T-helper 1 cell (primary cell): ENCODE results near the gene CYP26C1.
"Not testable (repeated sequence)": the region's sequence is repeated elsewhere in the genome, so short reads cannot be mapped to it uniquely, and the experiment has no call there.

Experiments used
- DNase-seq, 5 donors: peaks; one replicate each; pipeline ENCODE4 v3.0.0-alpha.2; 2012 to 2020

Gene CYP26C1

DNA sequence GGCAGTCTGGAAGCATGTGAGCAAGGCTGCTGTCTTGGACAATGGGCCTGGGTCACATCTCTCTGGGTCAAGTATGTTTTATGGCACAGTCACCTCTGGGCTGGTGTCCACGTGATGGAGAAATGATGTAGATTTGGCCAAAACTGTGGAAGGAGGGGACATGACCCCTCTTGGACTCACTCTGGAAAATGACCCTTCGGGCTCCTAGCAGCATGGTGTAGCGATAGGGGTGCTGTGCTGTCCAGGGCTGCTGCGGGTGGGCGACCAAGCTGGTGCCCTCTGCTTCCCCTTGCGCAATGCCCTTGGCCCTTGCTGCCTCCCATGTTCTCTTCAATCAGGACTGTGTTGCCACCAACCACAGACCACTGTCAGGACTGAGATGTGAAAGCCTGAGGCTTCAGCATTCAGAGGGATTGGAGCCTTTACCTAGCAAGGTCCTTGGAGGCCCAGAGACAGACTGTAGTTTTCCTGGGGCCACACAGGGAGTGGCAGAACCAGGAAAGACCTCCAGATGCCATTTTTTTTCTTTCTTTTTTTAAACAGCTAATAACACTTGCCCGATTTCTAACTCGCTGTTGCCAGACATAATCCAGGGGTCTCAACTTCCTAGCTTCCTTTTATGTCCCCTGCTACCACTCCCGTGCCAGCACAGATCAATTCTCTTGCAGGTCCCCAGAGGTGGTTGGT, 19.2 kb downstream of the CYP26C1 start:
- DNase-seq: no peak

DNA sequence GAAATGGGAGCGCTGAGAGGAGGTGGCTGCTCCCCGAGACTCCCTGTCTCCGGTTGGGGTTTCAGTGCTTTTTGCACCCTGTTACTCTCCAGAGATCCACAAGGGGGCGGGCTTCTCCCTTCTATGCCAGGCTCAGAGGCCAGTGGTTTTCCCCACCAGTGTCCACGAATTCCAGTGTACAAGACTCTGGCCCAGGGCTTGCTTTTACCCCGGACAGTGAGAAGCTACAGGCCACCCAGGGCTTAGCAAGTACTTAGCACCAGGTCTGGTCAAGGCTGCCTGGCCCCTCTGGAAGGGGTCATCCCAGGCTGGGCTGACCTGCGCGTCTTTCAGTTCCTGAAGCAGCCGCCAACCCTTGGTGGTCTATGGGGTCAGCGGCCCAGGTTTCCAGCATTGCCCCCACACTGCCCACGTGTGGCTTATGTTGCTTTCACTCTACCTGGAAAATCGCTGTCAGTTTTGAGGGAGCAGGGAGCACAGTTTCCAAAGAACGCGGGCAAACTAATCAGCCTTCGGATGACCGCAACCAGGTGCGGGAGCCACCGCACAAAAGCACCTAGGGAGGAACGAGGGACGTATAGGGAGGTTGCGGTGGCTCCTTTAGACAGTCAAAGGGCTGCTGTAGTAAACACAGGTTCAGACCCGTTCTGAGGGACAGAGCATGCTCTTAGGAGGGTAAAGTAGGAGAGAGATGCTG, 19.9 kb downstream of the CYP26C1 start:
- peak in 3 of 5 donors; percentile 29 to 49 (median 31) for DNase-seq

GRCh38 chr10:93081318-93081717, 20.7 kb downstream of the CYP26C1 start:
- no peak for DNase-seq

DNA sequence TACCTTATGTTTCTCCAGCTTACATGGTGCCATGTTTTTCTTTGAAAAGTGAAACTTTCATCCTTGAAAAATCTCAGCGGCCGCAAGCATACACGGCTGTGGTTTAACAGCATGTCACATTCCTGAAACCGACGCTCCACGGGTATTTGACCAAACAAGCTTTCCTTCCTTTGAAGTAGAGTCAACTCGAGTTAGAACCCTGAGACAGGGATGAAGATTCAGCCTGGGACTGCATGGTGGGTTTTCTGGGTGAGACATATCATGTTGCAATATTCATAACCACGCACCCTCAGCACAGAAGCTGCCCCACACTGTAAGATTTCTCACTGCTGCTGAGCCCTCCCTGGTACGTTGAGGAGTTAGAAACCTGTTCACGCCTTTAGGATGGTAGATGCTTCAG, 21.2 kb downstream of the CYP26C1 start:
- no peak for DNase-seq

DNA sequence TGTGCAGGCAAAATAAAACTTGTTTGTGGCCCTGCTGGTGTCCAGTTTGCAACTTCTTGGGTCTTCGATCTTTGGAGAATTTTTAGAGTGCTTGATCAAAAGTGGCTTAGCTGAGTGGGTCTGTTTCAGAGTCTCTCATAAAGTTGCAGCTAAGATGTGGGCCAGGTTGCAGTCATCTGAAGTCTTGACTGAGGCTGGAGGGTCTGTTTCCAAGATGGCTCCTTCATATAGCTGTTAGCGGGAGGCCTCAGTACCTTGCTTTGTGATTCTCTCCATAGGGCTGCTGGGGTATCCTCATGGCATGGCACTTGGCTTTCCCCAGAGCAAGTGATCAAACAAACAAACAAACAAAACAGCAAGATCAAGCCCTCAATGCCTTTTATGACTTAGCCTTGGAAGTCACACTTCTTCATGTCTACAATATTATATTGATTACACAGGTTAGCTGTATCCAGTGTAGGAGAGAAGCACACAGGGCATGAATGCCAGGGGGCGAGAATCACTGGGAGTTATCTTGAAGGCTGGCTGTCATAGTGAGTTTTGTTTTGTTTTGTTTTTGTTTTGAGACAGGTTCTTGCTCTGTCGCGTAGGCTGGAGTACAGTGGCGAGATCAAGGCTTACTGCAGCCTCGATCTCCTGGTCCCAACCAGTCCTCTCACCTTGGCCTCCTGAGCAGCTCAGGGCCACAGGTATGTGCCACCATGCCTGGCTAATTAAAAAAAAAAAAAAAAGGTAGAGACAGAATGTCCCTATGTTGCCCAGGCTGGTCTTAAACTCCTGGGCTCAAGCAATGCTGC, 23.3 kb downstream of the CYP26C1 start:
- no peak for DNase-seq

DNA sequence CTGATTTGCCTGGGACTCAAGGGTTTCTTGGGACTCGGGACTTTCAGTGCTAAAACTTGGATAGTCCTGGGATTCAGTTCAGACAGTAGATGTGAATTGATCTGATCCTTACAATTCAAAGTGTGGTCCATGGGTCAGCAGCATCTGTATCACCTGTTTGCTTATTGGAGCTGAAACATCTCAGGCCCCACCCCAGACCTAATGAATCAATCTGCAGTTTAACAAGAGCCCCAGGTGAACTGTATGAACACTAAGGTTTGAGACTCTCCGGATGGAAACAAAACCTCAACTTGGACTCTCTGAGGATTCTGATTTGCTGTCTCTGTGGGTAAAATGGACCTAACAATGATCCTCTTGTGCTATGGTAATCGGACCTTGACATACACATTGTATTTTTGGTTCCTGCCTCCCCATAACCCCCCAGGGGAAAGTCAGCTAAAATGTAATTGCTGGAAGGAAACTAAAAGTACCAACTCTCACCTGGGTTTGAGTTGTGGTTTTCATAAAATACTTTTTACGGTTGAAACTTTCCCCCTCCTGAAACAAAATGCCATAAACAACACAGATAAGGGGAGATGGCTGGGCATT, 24.8 kb downstream of the CYP26C1 start:
- DNase-seq: no peak

GRCh38 chr10:93086289-93086688, 25.7 kb downstream of the CYP26C1 start:
- no peak for DNase-seq

DNA sequence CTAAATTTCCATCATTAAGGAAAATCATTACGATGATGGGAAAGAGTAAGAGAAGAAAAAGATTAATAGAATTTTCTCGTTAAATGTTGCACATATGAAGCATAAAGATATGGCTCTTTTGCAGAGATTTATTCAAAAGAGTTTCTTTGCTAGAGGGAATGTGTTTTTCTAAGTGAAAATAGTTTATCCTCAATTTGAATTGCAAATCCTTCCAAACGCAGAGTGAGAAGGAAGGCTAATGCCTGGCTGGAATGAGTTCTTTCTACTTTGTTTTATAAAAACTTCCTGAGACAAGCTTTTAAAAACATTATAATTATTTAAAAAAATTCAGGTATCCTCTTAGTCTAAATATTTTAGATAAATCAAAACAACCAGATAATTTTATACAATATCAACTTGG, 27.2 kb downstream of the CYP26C1 start:
- no peak for DNase-seq

- DNase-seq: no peak
These were observed 27.9 kb downstream of the CYP26C1 start for GRCh38 chr10:93088466-93088865.

- no peak for DNase-seq
These were observed 30.0 kb downstream of the CYP26C1 start for GRCh38 chr10:93090619-93091018.

DNA sequence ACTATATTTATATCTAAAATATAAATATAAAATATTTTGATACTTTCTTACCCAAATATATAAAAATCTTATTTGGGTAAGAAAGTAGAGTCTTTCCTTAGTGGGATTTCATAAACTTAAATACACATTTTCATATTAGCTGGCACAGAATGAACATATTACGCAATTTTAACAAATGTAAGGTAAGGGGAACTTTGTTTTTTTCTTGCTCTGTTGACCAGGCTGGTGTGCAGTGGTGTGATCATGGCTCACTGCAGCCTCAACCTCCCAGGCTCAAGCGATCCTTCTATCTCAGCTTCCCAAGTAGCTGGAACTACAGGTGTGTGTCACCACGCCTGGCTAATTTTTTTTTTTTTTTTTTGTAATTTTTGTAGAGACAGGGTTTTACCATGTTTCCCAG, 31.4 kb downstream of the CYP26C1 start:
- DNase-seq: no peak

- no peak for DNase-seq
These were observed 34.6 kb downstream of the CYP26C1 start for GRCh38 chr10:93095225-93095624.

DNA sequence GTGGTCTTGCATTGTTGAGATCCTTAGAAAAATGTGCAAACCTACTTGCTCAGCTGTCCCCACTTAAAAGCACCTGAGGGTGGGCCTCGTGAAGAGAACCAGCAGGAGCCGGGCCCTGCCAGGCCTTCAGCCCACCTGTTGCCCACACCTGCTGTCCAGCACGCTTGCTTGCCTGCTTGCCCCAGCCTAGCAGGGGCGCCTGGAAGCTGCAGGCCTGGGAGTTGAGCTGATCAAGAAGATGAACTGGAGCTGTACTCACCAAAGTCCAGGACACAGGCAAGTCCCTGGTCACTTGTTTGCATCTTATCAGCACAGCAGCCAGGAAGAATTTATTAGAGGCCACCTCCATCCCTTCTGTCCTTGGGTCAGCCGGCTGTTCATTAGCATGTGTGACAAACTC, 36.3 kb downstream of the CYP26C1 start:
- DNase-seq: no peak

GRCh38 chr10:93097386-93097785, 36.8 kb downstream of the CYP26C1 start:
- no peak for DNase-seq

DNA sequence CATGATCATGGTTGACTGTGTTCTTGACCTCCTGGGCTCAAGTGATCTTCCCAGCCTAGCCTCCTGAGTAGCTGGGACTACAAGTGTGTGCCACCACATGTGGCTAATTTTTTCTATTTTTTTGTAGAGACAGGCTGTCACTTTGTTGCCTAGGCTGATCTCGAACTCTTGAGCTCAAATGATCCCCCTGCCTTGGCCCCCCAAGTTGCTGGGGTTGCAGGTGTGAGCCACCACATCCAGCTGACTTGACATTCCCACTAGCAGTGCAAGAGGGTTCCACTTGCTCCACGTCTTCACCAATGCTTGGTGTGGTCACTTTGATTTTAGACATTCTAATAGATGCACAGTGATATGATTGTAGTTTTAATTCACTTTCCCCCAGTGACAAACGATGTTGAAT, 38.2 kb downstream of the CYP26C1 start:
- no peak for DNase-seq

DNA sequence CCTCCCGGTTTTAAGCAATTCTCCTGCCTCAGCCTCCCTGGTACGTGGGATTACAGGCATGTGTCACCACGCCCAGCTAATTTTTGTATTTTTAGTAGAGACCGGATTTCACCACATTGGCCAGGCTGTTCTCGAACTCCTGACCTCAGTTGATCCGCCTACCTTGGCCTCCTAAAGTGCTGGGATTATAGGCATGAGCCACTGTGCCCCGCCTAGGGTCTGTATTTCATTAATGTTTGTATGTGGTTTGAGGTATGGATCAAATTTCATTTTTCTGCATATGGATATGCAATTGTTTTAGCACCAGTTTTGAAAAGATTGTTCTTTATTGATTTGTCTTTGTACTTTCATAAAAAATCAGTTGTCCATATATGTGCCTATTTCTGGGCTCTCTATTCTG, 39.1 kb downstream of the CYP26C1 start:
- DNase-seq: no peak

- not testable (repeated sequence) for DNase-seq
These were observed 40.5 kb downstream of the CYP26C1 start for GRCh38 chr10:93101148-93101547.

DNA sequence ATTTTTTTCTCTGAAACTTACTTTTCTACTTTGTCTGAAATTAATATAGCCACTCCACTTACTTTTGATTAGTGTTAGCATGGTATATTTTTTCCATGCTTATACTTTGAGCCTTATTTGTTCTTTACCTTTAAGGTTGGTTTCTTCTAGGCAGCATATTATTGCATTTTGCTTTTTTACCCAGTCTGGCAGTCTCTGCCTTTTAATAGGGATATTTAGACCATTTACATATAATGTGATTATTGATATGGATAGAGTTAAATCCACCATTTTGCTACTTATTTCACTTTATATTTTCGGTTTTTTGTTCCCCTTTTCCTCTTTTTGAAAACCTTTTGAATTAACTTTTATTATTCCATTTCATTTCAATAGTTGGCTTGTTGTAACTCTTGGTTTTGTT, 43.4 kb downstream of the CYP26C1 start:
- DNase-seq: no peak

DNA sequence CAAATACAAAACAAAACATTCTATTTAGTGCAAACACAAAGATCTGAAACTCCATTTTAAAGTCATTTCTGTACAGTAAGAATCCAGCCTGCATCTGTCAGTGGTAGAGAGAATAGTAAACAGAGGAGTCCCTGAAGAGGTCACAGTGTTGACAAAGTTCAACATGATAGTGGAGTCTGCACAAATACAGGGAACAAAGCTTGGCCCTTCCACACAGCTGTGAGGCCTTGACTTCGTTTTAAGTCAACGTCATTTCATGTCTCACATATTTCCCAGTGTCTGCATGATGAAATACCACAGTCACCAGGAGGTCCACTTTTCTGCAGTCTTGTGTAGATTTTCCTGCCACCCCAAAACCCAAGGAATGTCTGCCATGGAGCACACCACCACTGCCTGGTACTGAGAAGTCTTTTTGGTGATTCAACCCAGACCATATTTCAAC, 46.1 kb downstream of the CYP26C1 start:
- DNase-seq: no peak

- no peak for DNase-seq
These were observed 50.0 kb downstream of the CYP26C1 start for GRCh38 chr10:93110472-93111146.

- no peak for DNase-seq
These were observed 52.4 kb downstream of the CYP26C1 start for GRCh38 chr10:93113042-93113441.

DNA sequence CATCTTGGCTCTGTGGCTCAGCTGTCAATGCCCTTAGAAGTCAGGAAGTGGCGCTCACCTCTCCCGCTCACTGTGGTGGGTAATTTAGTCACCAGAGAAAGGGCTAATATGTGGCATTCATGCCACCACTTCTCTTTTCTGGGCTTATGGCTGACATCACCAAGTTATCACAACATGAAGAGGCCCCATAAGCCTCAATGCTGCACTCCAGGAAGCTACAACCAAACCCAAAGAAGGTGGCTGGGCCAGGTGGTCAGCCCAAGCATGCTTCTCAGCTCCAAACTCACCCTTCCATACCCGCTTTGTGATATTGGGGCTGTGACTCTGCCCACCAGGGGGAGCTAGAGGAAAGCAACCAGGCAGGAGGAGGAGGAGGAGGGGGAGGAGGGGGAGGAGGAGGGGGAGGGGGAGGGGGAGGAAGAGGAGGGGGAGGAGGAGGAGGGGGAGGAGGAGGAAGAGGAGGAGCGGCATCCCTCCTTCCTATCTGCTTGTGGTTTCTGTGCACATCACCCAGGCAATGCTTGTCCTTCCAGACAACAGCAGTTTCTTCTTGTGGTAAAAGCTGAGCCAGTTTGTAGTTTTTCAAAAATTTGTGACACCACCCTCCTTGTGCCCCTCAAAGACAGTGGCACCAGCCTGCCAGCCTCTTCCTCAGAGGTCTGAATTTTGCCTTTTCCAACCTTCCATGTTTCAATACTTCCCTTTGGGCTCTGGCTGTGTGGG, 55.2 kb downstream of the CYP26C1 start:
- DNase-seq: peak; percentile 35 to 74 (median 52)
